NCI-H748 treated with DMSO at 0.1 percent for 48 hours (cell line): ENCODE measurements around the gene SLC6A17.

Experiments used
- DNase-seq: peaks from one replicate; lab custom pipeline; 2025; lab: John Stamatoyannopoulos, UW

SLC6A17 gene

DNA sequence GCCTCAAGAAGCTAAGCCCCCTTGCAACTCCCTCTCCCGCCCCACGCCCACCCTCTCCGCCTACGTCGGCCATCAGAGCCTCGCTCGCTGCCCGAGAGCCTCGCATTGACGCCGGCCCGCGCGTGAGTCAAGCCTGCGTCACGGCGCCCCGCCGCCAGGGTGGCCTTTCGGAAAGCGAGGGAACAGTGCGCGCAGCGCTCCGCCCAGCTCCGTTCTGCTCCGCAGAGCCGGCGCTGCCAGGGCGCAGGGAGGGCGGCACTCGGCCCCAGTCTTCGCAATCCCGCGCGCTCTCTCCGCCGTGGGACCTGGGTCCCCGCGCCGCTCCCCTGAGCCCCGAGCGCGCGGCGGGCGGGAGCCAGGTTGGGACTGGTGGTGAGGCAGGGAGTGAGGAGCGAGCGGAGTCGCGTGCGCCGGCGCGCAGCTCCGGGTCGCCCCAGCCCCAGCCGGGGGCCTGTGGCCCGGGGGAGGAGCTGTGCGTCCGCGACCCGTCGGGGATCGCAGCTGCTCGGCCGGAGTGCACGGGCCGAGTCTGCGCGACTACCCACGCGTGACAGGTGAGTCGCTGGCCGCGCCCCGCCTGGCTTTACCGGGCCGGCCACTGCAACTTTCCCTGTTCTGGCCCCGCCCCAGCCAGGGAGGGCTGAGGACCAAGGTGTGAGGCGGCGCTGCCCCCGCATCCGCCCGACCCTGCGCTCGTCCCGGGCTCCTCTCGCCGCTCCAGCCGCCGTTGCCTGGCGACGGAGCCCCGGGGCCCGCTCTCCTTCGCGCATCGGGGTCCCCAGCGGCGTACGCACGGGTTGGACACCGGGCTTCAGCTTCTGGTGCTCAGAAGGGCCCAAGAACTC is at the start of gene SLC6A17:
TSS of gene SLC6A17 (plus strand) at position 165 of the 845 bp plus-strand sequence. CDS start 16,436 bp downstream, outside the sequence.
- DNase-seq: no peak

DNA sequence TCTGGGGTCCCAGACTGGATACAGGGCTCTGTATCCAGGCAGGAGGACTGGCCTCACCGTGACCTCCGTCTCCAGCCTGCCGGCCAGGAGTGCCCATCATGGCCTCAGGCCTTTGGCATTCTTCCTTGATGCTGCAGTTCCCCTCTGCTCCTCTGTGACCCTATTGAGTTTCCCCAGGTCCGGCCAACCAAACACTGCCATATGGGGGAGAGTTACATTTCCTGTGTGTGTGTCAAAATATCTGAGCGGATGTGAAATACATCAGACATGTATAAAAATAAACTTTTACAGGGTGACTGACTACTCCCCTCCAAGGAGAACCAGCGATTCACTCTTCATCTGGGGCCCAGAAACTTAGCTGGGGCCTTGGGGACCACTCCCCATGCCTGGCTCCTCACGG is 48.2 kb upstream of the SLC6A17 start:
- DNase-seq: no peak

DNA sequence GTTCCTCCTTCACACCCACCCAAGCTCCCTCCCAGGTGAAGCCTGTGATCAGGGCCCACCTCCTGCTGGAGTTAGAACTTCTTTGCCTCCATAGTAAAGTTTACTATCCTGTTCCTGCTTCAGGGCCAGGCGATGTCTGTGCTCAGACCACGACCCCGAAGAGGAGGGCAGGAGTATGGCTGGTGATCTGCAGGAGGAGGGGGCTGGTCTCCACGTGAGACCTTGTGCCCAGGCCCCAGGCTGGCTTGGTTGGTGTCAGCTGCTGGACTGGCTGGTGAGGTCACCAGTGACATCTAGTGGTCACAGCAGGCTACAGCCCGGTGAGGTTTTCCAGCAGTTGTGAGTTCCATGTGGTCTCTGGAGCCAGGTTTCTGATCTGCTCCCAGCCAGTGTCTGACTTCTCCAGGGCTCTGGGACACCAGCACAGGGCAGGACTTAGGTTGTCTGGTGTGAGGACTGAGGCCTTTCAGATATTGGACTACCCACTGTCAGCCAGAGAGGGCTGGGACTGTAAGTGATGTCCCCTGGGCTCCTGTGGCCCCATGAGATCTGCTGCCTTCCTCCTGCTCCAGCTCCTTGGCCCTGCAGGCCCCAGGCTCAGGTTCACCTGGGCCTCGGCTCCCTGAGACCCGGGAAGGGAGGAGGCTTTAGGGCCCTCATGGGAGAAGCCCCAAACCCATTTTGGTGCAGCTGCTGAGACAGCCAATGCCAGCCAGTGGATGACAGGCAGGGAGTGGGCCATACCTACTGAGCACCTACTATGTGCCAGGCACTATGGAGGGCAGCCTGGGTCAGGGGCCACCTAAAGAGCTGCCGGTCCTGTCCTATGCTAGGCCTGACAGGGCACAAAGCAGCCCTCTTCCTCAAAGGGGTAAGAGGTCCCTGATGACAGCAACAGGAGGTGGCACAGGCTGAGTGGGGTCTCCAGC is 44.0 kb upstream of the SLC6A17 start:
- DNase-seq: peak; percentile 28

DNA sequence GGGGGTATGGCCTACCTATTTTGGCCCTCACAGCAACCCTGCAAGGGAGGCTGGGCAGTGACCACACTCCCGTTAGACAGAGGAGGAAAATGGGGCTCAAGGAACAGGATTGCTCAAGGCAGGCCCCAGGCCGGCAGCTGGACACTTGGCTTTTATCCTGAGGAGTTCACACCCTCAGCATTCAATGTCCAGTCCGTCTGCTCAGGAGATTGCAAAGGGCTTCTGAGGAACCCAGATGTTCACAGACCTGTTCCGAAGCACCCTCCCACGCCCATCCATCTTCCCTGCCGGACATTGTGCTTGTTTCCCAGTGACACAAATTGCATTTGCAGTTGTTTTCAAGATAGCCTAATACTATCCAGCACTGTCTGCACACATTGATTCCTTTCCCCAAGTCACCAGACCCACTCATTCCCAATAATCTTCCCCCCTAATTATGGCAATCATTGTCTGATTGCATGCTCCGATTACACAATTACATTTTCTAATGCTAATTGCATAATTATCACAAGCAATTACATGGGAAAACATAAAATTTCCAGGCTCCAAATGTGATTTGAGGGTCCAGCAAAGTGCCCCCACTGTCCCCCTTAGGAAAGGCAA is 42.3 kb upstream of the SLC6A17 start:
- DNase-seq: no peak

DNA sequence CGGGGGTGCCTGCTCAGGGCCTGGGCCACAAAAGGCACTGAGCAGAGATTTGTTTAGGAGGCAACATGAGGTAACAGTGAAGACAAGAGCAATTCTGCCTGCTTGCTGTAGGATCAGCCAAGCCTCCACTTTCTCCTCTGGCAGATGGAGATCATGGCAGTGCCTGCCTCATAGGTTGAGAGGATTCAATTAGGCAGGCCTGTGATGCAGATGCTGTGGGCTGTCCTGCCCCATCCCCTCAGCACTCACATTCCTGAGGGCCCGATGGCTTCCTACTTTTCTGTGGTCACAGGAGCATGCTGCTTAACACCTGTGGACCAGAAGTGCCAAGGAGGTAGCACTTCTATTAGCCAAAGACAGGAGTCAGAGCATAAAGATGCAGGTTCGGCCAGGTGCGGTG is 39.2 kb upstream of the SLC6A17 start:
- DNase-seq: no peak

DNA sequence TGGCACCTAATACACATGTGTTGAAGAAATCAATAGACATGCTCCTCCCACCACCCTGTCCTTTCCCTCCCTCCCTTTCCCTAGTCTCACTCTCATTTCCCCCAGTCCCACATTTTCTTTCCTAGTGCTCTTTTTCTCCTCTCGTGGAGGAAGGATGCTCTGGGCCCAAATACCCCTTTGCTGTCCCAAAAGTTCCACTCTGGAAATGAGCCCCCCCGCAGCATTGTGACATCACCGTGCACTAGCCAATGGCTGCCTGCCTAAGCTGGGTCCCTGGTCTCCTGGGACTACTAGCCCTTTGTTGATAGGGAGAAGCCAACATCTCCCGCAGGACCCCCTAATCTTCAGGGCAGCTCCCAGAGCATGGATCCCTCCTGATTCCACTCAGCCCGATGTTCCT is 38.2 kb upstream of the SLC6A17 start, which contains the start of gene UBL4B:
TSS of gene UBL4B (plus strand) at position 301 of the 400 bp plus-strand sequence. CDS start at position 393, 92 bp downstream.
- DNase-seq: no peak

DNA sequence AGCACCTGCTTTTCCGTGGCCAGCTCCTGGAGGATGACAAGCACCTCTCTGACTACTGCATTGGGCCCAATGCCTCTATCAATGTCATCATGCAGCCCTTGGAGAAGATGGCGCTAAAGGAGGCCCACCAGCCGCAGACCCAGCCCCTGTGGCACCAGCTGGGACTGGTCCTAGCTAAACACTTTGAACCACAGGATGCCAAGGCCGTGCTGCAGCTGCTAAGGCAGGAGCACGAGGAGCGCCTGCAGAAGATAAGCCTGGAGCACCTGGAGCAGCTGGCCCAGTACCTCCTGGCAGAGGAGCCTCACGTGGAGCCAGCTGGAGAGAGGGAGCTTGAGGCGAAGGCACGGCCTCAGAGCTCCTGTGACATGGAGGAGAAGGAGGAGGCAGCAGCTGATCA is 37.6 kb upstream of the SLC6A17 start:
- no peak for DNase-seq

DNA sequence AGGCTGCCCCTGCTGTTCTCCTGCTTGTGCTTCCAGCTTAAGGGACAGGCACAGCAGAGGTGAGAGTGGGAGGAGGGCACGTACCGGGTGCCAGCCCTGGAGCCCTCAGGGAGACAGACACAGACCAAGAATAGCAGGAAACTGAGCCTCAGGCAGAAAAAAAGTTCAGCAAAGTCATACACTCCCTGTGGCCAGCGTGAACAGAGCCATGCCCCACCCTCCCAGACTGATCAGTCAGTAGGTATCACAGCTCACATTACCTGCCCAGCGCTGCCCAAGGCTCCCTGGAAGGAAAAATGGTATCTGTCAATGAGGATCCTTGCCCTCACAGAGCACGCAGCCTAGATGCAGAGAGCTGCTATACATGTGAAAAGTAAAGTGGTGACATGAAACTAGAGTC is 36.7 kb upstream of the SLC6A17 start:
- DNase-seq: no peak

DNA sequence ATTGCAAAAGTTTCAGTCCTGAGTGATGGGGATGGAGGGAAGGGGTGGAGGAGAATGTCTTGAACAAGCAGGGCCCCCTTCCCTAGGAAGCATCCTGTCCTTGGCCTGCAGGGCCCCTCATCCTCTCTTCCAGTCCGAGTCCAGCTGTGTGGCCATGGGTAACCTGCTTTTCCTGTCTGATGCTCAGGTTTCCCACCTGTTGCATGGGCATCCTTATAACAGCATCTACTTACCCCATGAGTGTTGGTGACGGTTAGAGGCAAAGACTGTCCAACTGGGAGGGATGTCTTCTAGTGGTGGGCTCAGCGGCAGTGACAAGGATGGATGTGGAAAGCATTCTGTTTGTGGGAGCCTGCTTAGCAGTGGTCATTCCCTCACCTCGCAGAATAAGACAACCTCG is 36.1 kb upstream of the SLC6A17 start:
- DNase-seq: no peak

DNA sequence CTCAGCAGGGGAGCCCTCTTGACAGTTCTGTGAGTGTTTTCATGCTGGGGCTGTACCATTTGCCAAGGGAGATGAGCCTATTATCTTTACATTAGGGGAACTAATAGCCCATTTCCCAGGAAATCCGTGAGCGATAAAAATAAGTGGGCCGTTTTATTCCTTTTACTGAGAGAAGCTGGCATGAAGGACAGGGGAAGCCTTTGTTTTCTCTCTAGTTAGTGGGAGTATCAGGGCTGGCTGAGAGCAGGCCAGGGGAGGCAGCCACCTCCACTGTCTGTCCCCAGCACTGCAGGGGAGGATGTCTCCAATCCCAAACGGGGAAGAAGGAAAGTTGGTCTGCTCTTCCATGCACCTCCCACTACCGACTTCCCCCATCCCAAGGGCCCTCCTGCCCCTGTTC is 35.5 kb upstream of the SLC6A17 start:
- DNase-seq: peak; percentile 71

DNA sequence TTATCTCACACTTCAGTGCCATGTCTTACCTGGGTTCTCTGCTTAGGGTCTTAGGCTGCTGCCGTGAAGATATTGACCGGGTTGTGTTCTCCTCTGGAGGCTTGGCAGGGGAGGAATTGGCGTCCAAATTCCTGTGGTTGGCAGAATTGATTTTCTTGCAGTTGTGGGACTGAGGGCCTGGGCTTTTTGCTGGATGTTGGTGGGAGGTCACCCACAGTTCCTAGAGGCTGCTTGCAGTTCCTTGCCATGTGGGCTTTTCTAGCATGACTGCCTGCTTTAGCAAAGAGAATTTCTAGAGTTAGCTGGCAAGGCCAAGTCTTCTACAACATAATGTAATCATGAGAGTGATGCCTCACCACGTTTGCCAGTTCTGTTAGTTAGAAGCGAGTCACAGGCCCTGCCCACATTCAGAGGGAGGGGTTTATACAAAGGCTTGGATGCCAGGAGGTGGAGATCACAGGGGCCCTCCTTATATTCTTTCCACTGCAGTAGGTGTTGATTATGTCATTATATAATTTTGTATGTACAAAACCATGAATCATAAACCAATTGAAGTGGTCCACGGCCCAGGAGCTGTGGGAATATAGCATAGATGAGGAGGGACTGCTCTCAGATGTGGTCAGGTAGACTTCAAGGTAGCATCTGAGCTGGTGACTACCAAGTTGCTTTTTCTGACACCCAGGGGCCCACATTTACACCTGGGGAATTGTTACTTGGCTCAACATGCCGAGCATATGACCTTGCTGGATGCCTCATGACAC is 31.5 kb upstream of the SLC6A17 start:
- no peak for DNase-seq

DNA sequence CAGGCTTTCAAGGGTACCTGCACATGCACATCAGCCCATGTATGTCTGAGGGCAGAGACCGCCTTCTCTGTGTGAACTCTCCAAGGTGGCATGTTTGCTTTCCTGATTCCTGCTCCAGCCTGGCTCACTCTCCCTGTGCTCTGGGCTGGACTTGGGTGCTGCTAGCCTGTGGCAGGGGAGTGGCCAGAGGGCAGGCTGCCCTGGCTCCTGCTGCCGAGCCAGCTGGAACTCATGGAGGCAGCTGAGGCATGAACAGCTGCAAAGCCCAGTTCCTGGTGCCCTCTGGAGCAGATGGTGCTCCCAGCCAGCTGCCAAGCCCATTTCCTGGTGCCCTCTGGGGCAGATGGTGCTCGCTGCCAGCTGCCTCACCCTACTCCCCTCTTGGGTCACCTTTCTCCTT is 30.5 kb upstream of the SLC6A17 start:
- DNase-seq: no peak

DNA sequence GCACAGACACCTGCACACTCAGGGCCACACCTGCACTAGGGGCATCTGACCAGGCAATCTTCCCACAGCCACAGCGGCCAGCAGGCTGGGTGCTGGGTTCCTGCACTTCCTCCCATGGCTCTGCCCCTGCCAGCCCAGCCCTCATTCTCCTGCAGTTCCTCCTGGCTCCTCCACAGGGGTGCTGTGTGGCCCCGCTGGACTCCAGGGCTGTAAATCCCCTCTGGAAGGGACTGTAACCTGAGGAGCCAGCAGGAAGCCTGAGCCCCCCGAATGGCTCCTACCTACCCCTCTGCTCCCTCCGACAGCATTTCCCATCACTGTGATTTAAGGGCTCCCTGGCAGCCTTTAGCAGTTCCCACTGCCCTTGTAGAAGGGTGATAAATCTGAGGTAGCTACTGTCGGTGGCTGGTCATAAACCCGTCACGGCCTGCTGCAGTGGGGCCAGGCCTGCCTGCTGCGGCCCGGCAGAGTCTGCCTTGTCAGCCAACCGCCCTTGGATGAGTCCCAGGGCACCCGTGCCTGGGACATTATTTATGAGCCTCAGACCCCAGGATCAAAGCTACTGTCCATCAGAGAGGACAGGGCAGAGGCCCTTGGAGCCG is 29.2 kb upstream of the SLC6A17 start:
- no peak for DNase-seq

DNA sequence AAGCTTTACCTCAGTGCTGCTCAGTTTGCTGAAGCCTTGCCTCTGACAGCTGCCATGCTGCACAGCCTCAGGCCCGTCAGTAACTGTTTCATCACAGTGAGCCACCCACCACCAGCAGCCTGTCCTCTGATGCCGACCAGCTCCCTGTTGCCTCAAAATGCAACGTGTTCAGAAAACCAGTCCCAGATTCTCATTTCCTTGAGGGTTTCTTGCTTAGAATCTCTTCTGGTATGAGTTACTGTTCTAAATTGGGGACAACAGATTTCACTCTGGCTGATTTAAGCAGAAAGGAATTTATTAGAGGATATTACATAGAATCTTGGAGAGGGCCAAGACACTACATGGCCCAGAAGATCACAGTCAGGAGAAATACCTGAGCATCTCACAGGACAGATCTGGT is 27.1 kb upstream of the SLC6A17 start:
- DNase-seq: no peak

DNA sequence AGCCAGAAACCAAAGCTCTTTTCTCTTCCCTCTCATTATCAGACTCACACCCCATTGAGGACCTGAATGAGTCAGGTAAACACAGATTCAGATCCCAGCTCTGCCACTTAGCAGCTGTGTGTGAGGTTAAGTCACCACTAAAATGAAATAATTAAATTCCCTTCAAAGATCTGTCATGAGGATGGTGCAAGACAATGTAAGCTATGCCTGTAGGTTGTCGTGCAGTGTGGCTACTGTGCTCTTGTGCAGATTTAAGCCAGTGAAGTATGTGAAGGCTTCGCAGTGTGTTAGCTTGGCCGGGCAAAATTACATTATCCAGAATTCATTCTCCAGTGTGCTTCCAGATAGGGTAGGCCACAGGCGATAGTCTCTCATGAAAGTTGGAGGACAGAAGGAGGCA is 24.5 kb upstream of the SLC6A17 start:
- no peak for DNase-seq

DNA sequence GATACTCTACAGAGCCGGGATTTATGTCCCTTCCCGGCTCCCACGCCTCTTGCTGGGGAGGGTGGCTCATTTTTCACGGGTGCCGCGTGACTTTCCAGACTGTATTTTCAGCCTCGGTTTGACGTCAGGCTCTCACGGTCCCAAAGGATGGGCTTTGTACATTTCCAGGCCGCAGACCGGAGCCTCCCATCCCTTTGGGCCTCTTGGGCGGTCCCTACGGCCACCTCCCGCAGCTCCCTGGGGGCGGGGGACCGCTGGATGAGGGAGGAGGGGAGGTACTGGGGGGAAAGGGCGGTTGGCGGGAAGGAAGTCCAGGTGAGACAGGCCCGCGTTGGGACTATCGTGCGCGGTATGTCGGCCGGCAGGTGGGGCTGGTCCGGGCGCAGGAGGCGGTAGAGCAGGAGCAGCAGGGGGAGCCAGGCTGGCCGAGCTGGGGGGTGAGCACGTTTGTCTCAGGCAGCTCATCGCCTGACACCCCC is 20.1 kb upstream of the SLC6A17 start:
- DNase-seq: no peak

DNA sequence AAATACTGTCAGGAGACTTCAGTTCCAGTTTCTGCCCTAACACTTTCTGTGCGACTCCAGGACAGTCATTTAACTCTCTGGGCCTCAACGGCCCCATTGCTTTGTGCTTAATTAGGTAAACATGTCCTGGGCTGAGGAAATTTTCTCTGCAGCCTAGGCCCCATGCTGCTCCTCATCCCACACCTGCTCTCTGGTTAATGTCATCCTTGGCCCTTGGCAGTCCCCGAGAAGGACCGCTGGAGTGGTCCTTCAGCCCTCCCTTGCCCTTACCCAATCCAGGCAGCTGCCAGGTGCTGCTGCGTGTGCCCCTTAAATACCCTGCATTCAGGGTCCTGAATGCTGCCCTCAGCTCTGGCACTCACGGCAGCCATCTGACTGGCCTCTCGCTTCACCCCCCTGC is 19.3 kb upstream of the SLC6A17 start:
- DNase-seq: peak; percentile 59

DNA sequence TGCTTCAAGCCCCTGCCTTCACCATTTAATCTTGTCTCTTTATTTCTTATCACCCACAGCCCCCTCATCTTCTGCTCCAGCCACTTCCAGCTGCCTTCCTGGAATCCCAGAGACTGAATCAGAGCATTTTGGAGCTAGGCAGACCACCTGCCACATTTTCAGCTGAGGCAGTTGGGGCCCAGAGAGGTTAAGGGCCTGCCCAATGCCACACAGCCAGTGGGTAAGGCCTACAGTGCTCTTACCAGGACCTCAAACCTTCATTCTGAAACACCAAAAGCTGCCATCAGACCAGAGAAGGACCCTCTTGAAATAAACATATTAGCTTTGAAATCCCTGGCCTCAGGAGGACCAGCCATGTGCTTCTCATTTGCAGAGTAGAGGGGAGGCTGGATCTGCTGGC is 17.6 kb upstream of the SLC6A17 start:
- DNase-seq: no peak

DNA sequence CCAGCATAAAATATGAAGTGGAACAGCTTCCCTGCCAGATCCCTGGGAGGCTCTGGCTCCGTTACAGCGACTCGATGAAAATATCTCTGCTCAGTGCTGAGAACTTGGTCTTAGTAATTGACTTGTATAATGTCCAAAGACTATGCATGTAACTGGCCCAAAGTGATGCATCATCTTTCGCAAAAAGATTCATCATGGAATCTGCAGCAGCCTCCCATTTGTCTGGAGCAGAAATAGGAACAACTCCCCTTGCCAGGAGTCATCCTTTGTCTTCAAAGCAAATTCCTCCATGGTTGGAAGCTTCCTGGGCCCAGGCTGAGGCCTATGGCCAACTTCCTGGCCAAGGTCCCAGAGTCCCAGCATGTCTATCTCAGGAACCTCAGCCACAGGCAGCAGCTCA is 16.9 kb upstream of the SLC6A17 start:
- DNase-seq: no peak

DNA sequence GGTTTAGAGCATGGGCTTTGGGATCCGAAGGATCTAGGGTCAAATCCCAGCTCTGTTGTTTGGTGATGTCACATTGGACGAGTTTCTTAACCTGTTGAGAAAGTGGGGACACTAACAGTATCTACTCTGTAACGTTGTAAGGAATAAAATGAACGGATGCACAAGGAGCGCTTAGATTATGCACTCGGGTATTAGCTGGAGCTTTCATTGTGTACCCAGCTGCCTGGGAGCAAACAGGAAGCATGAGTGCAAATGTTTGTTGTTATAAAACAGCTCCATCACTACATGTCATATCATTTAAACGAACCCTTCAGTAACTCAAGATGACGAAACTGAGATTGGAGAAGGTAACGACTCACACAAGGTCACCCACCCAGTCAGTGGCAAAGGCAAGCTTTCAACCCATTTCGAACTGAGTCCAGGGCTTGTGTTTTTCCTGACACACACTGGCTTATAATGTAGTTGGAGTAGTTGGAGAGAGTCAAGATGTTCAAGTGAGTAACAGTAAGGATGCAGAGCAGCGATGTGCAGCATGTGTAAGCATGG is 16.2 kb upstream of the SLC6A17 start:
- DNase-seq: peak; percentile 79

DNA sequence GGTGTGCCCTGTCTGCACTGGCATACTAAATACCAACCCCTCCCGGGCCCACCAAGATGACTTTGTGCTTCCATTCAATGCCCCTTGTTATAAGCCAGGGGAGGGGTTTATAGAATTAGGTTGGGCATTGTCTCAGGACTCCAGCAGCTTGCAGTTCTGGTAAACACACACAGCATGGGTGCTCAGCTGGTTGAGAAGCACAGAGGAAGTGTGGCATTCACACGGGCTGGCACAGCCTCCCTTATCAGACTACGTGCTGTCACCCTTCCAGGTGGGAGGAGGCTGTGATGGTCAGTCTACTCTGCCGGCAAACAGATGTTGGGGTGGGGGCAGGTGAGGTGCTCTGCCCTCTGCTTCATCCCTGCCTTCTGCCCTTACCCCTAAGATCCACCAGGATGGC is 15.0 kb upstream of the SLC6A17 start:
- DNase-seq: peak; percentile 87
